Measurements from ENCODE around the gene SPA17.

SPA17 gene

DNA sequence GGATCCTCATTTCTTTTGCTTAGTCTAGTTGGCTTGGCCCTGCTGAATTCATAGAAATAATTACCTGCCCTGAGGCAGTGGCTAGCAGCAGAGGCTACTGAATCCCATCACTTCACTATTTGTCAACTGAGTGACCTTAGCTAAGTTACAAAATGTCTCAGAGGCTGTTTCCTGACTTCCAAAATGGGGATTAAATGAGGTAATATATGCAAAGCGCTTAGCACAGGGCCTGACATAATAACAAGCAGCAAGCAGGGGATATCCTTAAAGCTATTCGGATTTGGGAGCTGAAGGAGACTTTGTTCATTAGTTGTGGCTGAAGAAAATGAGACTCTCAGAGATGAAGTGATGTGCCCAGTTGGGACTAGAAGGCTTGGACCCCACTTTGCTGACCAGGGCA lies 68.9 kb downstream of the SPA17 start:
- H3K4me3 ChIP-seq (ENCODE audit: low read depth, low read length) = no peak overlapping the region
- TF ChIP-seq CTCF (IDR thresholded peaks at IDR 0.05; ENCODE audit: low read depth, low read length, missing control alignments) = no peak
- in situ Hi-C loops (cut with HindIII; ENCODE audit: low sequenced_read_pairs) = no loop called here
- no peak for DNase-seq (ENCODE audit: low read depth)

DNA sequence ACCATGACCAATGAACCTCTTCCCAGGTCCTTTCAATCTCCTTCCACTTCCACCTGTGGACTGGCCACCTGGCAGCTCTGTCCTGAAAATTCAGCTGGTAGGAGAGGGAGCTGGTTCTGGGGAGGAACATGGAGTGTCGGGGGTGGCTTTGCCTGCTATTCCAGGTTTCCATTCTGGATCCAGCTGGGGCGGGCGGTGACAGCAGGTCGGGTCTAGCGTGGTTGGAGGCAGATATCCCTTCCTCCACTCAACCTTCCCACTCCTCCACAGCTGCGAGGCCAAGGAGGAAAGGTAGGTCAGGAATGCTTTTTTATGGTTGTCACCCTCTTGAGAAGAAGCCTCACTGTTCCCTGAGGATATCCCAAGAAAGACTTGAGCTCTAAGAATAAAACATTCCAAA lies 69.3 kb downstream of the SPA17 start:
- no peak overlapping the region for H3K4me3 ChIP-seq (ENCODE audit: low read depth, low read length)
- no peak for TF ChIP-seq CTCF (IDR thresholded peaks at IDR 0.05; ENCODE audit: low read depth, low read length, missing control alignments)
- in situ Hi-C loops (cut with HindIII; ENCODE audit: low sequenced_read_pairs) = no loop called here
- DNase-seq (ENCODE audit: low read depth) = no peak

GRCh38 chr11:124745270-124745834 lies 71.6 kb downstream of the SPA17 start:
- peak overlapping the region; percentile 53 for H3K4me3 ChIP-seq (ENCODE audit: low read depth, low read length)
- TF ChIP-seq CTCF (IDR thresholded peaks at IDR 0.05; ENCODE audit: low read depth, low read length, missing control alignments) = no peak
- no peak for DNase-seq (ENCODE audit: low read depth)
- in situ Hi-C loops (cut with HindIII; ENCODE audit: low sequenced_read_pairs) = no loop called here

DNA sequence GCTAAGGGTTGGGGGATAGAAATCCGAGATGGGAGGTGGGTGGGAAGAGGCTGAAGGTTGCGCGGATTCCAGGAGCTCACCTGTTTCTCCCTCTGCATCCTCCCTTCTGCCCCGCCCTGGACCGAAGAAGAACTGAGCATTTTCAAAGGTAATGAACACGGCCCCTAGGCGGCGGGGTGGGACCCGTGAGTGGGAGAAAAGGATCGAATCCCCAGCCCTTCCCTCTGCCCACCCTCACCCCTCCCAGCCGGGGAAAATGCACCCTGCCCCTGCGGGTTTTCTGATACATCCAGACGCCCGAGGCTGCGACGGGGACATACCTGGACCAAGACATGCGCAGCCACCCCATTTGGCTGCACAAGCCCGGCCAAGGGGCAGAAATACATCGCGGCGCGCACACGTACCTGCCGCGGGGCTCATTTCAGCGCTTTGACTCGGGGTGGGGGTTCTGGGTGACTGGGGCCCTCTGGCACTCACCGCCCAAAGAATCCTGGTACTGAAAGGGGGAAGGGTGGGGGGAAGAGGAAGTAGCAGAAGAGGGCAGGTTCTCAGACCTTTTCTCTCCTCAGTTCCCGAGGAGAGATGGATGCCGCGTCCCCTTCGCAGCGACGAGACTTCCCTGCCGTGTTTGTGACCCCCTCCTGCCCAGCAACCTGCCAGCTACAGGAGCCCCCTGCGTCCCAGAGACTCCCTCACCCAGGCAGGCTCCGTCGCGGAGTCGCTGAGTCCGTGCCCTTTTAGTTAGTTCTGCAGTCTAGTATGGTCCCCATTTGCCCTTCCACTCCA lies 72.3 kb downstream of the SPA17 start:
- no peak for DNase-seq (ENCODE audit: low read depth)
- TF ChIP-seq CTCF (IDR thresholded peaks at IDR 0.05; ENCODE audit: low read depth, low read length, missing control alignments) = peak; percentile 43
- in situ Hi-C loops (cut with HindIII; ENCODE audit: low sequenced_read_pairs) = no loop called here
- peak overlapping the region; percentile 53 for H3K4me3 ChIP-seq (ENCODE audit: low read depth, low read length)

GRCh38 chr11:124746621-124747243 lies 73.0 kb downstream of the SPA17 start:
- peak; percentile 64 for TF ChIP-seq CTCF (IDR thresholded peaks at IDR 0.05; ENCODE audit: low read depth, low read length, missing control alignments)
- H3K4me3 ChIP-seq (ENCODE audit: low read depth, low read length) = peak overlapping the region; percentile 53
- in situ Hi-C loops (cut with HindIII; ENCODE audit: low sequenced_read_pairs) = no loop called here
- DNase-seq (ENCODE audit: low read depth) = no peak
